H1 (cell line): ENCODE measurements around the gene SLC2A13.
A peak's percentile ranks its signal among the peaks of the same experiment; 100 is the strongest.

ENCODE experiments used
- ATF3 ChIP-seq: IDR thresholded peaks from 2 replicates; pipeline ENCODE4 v1.6.1; 2011; ENCODE audit warnings: low read depth, mild to moderate bottlenecking, low read length; ENCODE audit not compliant: insufficient read depth
- BRCA1 ChIP-seq: IDR thresholded peaks from 2 replicates; pipeline ENCODE4 v1.6.1; 2012; ENCODE audit warnings: low read depth, low read length, improper control_type of control experiment
- CTCF ChIP-seq, 3 experiments: IDR thresholded peaks; 1 replicate in 2 of 3; 2 replicates in 1 of 3; pipeline versions ENCODE4 v1.5.1 to v1.6.1; 2011; ENCODE audit warnings: low read length in 3 of 3, mild to moderate bottlenecking in 3 of 3, inconsistent platforms in 2 of 3, low read depth in 1 of 3, moderate library complexity in 1 of 3; ENCODE audit not compliant: insufficient read depth in 1 of 3; ENCODE audit errors: control extremely low read depth in 1 of 3
- EP300 ChIP-seq, 2 experiments: IDR thresholded peaks; 1 replicate in 1 of 2; 2 replicates in 1 of 2; pipeline ENCODE4 v1.6.1; 2011 to 2012; ENCODE audit warnings: low read depth in 2 of 2, low read length in 2 of 2, mild to moderate bottlenecking in 2 of 2, borderline replicate concordance in 1 of 2, inconsistent platforms in 1 of 2, moderate library complexity in 1 of 2
- EZH2 ChIP-seq: fragments of 200-600 bp; sonication (generic); IDR thresholded peaks from 2 replicates; pipeline ENCODE4 v1.7.1; 2012; ENCODE audit warnings: low read depth, mild to moderate bottlenecking, moderate library complexity, low read length, inconsistent platforms; ENCODE audit not compliant: severe bottlenecking
- GABPA ChIP-seq: IDR thresholded peaks from 2 replicates; pipeline ENCODE4 v1.6.1; 2011; ENCODE audit warnings: mild to moderate bottlenecking, low read length, moderate library complexity, borderline replicate concordance; ENCODE audit not compliant: insufficient read depth
- JUND ChIP-seq: IDR thresholded peaks from 2 replicates; pipeline ENCODE4 v1.6.1; 2011; ENCODE audit warnings: mild to moderate bottlenecking, improper control_type of control experiment, low read length
- KDM1A ChIP-seq: fragments of 200-600, 300-600 bp; sonication (generic); IDR thresholded peaks from 2 replicates; pipeline ENCODE4 v1.7.1; 2016; ENCODE audit warnings: mild to moderate bottlenecking, low read length, borderline replicate concordance
- POLR2A ChIP-seq, 2 experiments: IDR thresholded peaks; 1 replicate in 1 of 2; 2 replicates in 1 of 2; pipeline ENCODE4 v1.6.1; 2011; ENCODE audit warnings: low read depth in 2 of 2, low read length in 2 of 2, mild to moderate bottlenecking in 2 of 2; ENCODE audit errors: control extremely low read depth in 1 of 2
- POLR2AphosphoS5 ChIP-seq: IDR thresholded peaks from 2 replicates; pipeline ENCODE4 v1.6.1; 2011; ENCODE audit warnings: low read depth, low read length
- SIN3A ChIP-seq, 2 experiments: IDR thresholded peaks in 1 of 2; conservative IDR thresholded peaks in 1 of 2; 2 replicates each; pipeline ENCODE4 v1.6.1; 2011 to 2012; ENCODE audit warnings: low read length in 2 of 2, improper control_type of control experiment in 1 of 2, low read depth in 1 of 2, mild to moderate bottlenecking in 1 of 2
- SRF ChIP-seq: IDR thresholded peaks from 2 replicates; pipeline ENCODE4 v1.6.1; 2011; ENCODE audit warnings: mild to moderate bottlenecking, low read depth, low read length, moderate library complexity
- YY1 ChIP-seq: IDR thresholded peaks from 2 replicates; pipeline ENCODE4 v1.6.1; 2011; ENCODE audit warnings: low read depth, mild to moderate bottlenecking, low read length

GRCh38 chr12:40010899-40011774 is 94.7 kb downstream of the SLC2A13 start:
- TF ChIP-seq SIN3A (conservative IDR thresholded peaks at IDR 0.05 in 1 of 2, IDR thresholded peaks at IDR 0.05 in 1 of 2; ENCODE audit: low read depth in 1 of 2, low read length in 2 of 2) (0 out of 4 replicates have a peak, but pooled peaks of 1 of the 2 experiments have one; percentile 48), ATF3 (no peak), CTCF (IDR thresholded peaks at IDR 0.05; ENCODE audit: control extremely low read depth in 1 of 3, insufficient read depth in 1 of 3, low read depth in 1 of 3, low read length in 3 of 3) (peak in 2 of 3 experiments; percentile 71 to 91; a peak in 3 of 4 replicates), EP300 (IDR thresholded peaks at IDR 0.05; ENCODE audit: borderline replicate concordance in 1 of 2, low read depth in 2 of 2, low read length in 2 of 2) (no peak), EZH2 (no peak), POLR2AphosphoS5 (no peak), SRF (no peak), YY1 (no peak), GABPA (no peak), KDM1A (no peak), POLR2A (IDR thresholded peaks at IDR 0.05; ENCODE audit: control extremely low read depth in 1 of 2, low read depth in 2 of 2, low read length in 2 of 2) (no peak), JUND (no peak), BRCA1 (no peak)
